Measurements from ENCODE around the gene RGCC.

The RGCC gene

GRCh38 chr13:41453620-41454019 lies 3.7 kb upstream of the RGCC start:
- no peak for DNase-seq (ENCODE audit: low spot score)

- DNase-seq (ENCODE audit: low spot score): no peak
These were observed 3.2 kb upstream of the RGCC start for GRCh38 chr13:41454170-41454569.

- DNase-seq (ENCODE audit: low spot score): no peak
These were observed 1.5 kb upstream of the RGCC start for GRCh38 chr13:41455725-41456419.

- peak; percentile 36 for DNase-seq (ENCODE audit: low spot score)
These were observed 338 bp downstream of the RGCC start for GRCh38 chr13:41457589-41458186.

- DNase-seq (ENCODE audit: low spot score): peak; percentile 49
These were observed 924 bp downstream of the RGCC start for GRCh38 chr13:41458187-41458760.

GRCh38 chr13:41458761-41459431 lies 1.5 kb downstream of the RGCC start:
- peak; percentile 74 for DNase-seq (ENCODE audit: low spot score)

- DNase-seq (ENCODE audit: low spot score): no peak
These were observed 2.2 kb downstream of the RGCC start for GRCh38 chr13:41459432-41460073.

GRCh38 chr13:41460074-41460465 lies 2.7 kb downstream of the RGCC start:
- DNase-seq (ENCODE audit: low spot score): no peak

GRCh38 chr13:41460930-41461329 lies 3.6 kb downstream of the RGCC start:
- DNase-seq (ENCODE audit: low spot score): no peak

GRCh38 chr13:41461527-41462139 lies 4.3 kb downstream of the RGCC start:
- no peak for DNase-seq (ENCODE audit: low spot score)

GRCh38 chr13:41462427-41462826 lies 5.1 kb downstream of the RGCC start:
- DNase-seq (ENCODE audit: low spot score): no peak

- DNase-seq (ENCODE audit: low spot score): no peak
These were observed 6.7 kb downstream of the RGCC start for GRCh38 chr13:41463838-41464602.

- DNase-seq (ENCODE audit: low spot score): peak; percentile 93
These were observed 8.0 kb downstream of the RGCC start for GRCh38 chr13:41465241-41465847.

- DNase-seq (ENCODE audit: low spot score): no peak
These were observed 8.6 kb downstream of the RGCC start for GRCh38 chr13:41465898-41466320.

- DNase-seq (ENCODE audit: low spot score): no peak
These were observed 10.1 kb downstream of the RGCC start for GRCh38 chr13:41467425-41467945.

- DNase-seq (ENCODE audit: low spot score): no peak
These were observed 11.3 kb downstream of the RGCC start for GRCh38 chr13:41468631-41469030.

GRCh38 chr13:41470196-41470595 lies 12.8 kb downstream of the RGCC start:
- DNase-seq (ENCODE audit: low spot score): no peak

GRCh38 chr13:41471785-41472184 lies 14.4 kb downstream of the RGCC start:
- DNase-seq (ENCODE audit: low spot score): no peak

- no peak for DNase-seq (ENCODE audit: low spot score)
These were observed 29.9 kb downstream of the RGCC start for GRCh38 chr13:41487222-41487621.

- DNase-seq (ENCODE audit: low spot score): peak; percentile 14
These were observed 30.8 kb downstream of the RGCC start for GRCh38 chr13:41488124-41488523.

All from CD4-positive, alpha-beta T cell treated with Interleukin-6 at 100 ng/mL for 8 hours (primary cell).